NCI-H1048 (cell line): ENCODE measurements around the gene PTPRT.
A peak's percentile ranks its signal among the peaks of the same experiment; 100 is the strongest.

Source experiments
- DNase-seq: peaks from one replicate; lab custom pipeline; 2025; lab: John Stamatoyannopoulos, UW

Gene PTPRT

GRCh38 chr20:42043921-42044320, 1145.8 kb downstream of the PTPRT start:
- DNase-seq: no peak

- DNase-seq: no peak
These were observed 1148.6 kb downstream of the PTPRT start for GRCh38 chr20:42041000-42041565.

- DNase-seq: no peak
These were observed 1161.9 kb downstream of the PTPRT start for GRCh38 chr20:42027746-42028268.

GRCh38 chr20:42026599-42026998, 1163.1 kb downstream of the PTPRT start:
- no peak for DNase-seq

GRCh38 chr20:42024653-42025052, 1165.1 kb downstream of the PTPRT start:
- peak; percentile 19 for DNase-seq
